ENCODE data around the gene MTRFR.

The MTRFR gene

DNA sequence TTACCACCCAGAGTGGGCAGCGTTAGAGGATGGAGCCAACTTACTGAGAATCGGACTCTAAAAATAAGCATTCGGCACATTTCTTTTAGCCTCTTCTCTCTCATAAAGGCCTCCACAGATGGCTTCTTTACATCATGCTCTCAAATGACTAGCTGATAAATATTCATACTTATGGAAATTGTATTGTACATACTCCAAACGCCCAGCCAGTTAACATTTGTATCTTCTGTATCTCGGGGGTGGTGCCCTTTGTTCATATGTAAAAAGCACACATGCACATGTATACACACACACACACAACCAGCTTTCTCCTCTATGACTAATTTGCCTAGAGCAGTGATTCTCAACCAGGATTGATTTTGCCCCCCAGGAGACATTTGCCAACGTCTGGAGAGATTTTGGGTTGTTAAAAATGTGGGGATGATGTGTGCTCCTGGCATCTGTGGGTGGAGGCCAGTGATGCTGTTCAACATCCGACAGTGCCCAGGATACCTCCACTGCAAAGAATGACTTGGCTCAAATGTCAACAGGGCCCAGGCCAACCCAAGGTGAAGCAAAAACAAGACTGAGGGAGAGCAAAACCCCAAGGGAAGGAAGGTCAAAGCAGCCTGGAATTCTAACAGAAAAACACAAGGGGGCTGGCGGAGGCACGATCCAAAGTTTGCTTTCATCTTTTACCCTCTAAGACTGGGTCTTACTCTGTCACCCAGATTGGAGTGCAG lies 53.6 kb downstream of the MTRFR start:
- Histone ChIP-seq H3K4me3 (ENCODE audit: low read length) (no peak overlapping the region), H3K79me2 (ENCODE audit: low read length) (no peaks in the 10 kb centered on the region), H3K27ac (ENCODE audit: low read length) (no peak overlapping the region), H3K27me3 (replicated peaks; ENCODE audit: insufficient read depth, low read length) (no peaks in the 10 kb centered on the region), H3K9me3 (replicated peaks; ENCODE audit: insufficient read depth, low read length) (no peaks in the 10 kb centered on the region), H4K20me1 (ENCODE audit: insufficient read depth, low read length) (no peaks in the 10 kb centered on the region), H3K9me2 (replicated peaks; ENCODE audit: insufficient read depth, low read length) (no peaks in the 10 kb centered on the region), H3K4me1 (ENCODE audit: low read length) (no peaks in the 10 kb centered on the region), H3K4me2 (ENCODE audit: low read depth, low read length) (no peak overlapping the region), H3F3A (ENCODE audit: insufficient read depth, low read length) (no peaks in the 10 kb centered on the region), H2AFZ (ENCODE audit: low read length) (no peak overlapping the region), H3K36me3 (replicated peaks; ENCODE audit: insufficient read depth, low read length) (no peaks in the 10 kb centered on the region), H3K9ac (ENCODE audit: low read length) (no peak overlapping the region)
- DNase-seq = no peak
- TF ChIP-seq EZH2 (optimal IDR thresholded peaks at IDR 0.05; ENCODE audit: low read depth, low read length) (no peak), EZH2phosphoT487 (IDR thresholded peaks at IDR 0.05; ENCODE audit: low read length) (no peak)
- TF ChIP-seq, protein P1, sequence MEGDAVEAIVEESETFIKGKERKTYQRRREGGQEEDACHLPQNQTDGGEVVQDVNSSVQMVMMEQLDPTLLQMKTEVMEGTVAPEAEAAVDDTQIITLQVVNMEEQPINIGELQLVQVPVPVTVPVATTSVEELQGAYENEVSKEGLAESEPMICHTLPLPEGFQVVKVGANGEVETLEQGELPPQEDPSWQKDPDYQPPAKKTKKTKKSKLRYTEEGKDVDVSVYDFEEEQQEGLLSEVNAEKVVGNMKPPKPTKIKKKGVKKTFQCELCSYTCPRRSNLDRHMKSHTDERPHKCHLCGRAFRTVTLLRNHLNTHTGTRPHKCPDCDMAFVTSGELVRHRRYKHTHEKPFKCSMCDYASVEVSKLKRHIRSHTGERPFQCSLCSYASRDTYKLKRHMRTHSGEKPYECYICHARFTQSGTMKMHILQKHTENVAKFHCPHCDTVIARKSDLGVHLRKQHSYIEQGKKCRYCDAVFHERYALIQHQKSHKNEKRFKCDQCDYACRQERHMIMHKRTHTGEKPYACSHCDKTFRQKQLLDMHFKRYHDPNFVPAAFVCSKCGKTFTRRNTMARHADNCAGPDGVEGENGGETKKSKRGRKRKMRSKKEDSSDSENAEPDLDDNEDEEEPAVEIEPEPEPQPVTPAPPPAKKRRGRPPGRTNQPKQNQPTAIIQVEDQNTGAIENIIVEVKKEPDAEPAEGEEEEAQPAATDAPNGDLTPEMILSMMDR (IDR thresholded peaks at IDR 0.05; ENCODE audit: low read length) = no peak

DNA sequence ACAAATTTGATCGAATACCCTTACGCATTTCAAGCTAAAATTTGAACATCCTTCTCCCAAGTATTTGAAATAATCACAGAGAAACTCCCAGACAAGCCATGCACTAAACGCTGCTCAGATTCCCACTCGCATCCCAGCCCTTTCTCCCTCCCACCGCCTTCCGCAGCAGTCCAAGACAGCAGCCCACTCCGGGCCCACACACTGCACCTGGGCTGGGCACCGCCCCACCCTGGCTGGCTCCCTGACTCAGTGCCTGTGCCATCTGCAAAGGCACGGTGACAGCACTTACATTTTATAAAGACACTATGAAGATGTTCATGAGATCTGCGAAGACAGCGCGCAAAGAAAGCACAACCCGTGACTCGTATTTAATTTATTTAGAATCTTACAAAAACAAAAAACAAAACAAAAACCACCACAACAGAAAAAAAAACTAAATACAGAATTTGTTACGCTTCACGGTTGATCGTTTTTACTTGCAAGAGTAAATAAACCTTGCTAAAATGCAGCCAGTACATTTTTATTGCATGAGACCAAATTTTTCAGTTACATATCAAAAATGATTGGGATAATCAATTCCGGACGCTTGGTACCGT lies 55.6 kb downstream of the MTRFR start:
- no peak overlapping the region for H2AFZ ChIP-seq (ENCODE audit: low read length)
- H3K27ac ChIP-seq (ENCODE audit: low read length) = no peak overlapping the region
- no peaks in the 10 kb centered on the region for H3K36me3 ChIP-seq (replicated peaks; ENCODE audit: insufficient read depth, low read length)
- TF ChIP-seq EZH2 (optimal IDR thresholded peaks at IDR 0.05; ENCODE audit: low read depth, low read length) (no peak), EZH2phosphoT487 (IDR thresholded peaks at IDR 0.05; ENCODE audit: low read length) (no peak)
- TF ChIP-seq, protein P1 (IDR thresholded peaks at IDR 0.05; ENCODE audit: low read length) = no peak
- no peaks in the 10 kb centered on the region for H4K20me1 ChIP-seq (ENCODE audit: insufficient read depth, low read length)
- no peak for DNase-seq
- H3K4me3 ChIP-seq (ENCODE audit: low read length) = no peak overlapping the region
- no peaks in the 10 kb centered on the region for H3K4me1 ChIP-seq (ENCODE audit: low read length)
- H3K9ac ChIP-seq (ENCODE audit: low read length) = no peak overlapping the region
- no peaks in the 10 kb centered on the region for H3K9me2 ChIP-seq (replicated peaks; ENCODE audit: insufficient read depth, low read length)
- no peaks in the 10 kb centered on the region for H3K27me3 ChIP-seq (replicated peaks; ENCODE audit: insufficient read depth, low read length)
- no peak overlapping the region for H3K4me2 ChIP-seq (ENCODE audit: low read depth, low read length)
- H3K79me2 ChIP-seq (ENCODE audit: low read length) = no peaks in the 10 kb centered on the region
- H3K9me3 ChIP-seq (replicated peaks; ENCODE audit: insufficient read depth, low read length) = no peaks in the 10 kb centered on the region
- no peaks in the 10 kb centered on the region for H3F3A ChIP-seq (ENCODE audit: insufficient read depth, low read length)

DNA sequence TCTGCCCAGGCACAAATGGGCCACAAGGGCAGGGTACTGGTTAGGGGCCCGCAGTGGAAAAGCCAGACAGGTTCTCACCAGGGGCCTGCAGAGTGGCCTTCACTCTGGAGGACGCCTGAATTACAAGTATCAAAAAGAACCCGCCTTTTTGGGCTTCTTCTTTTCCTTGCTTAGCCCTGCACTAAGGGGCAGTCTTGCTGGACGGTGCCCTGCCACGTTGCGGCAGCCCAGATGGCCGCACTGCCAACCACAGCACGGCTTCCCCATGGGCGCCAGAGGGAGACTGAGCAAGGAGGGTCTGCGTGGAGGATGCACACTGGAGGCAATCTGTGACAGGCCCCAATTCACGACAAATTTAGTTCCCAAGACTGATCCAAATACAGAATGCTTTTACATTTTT lies 56.7 kb downstream of the MTRFR start:
- Histone ChIP-seq H4K20me1 (ENCODE audit: insufficient read depth, low read length) (no peaks in the 10 kb centered on the region), H3K9ac (ENCODE audit: low read length) (no peak overlapping the region), H3K27ac (ENCODE audit: low read length) (no peak overlapping the region), H3K79me2 (ENCODE audit: low read length) (no peaks in the 10 kb centered on the region), H3K27me3 (replicated peaks; ENCODE audit: insufficient read depth, low read length) (no peaks in the 10 kb centered on the region), H3F3A (ENCODE audit: insufficient read depth, low read length) (no peaks in the 10 kb centered on the region), H2AFZ (ENCODE audit: low read length) (no peak overlapping the region), H3K4me1 (ENCODE audit: low read length) (no peaks in the 10 kb centered on the region), H3K4me2 (ENCODE audit: low read depth, low read length) (no peak overlapping the region), H3K36me3 (replicated peaks; ENCODE audit: insufficient read depth, low read length) (no peaks in the 10 kb centered on the region), H3K9me3 (replicated peaks; ENCODE audit: insufficient read depth, low read length) (no peaks in the 10 kb centered on the region), H3K4me3 (ENCODE audit: low read length) (no peak overlapping the region), H3K9me2 (replicated peaks; ENCODE audit: insufficient read depth, low read length) (no peaks in the 10 kb centered on the region)
- TF ChIP-seq, protein P1 (IDR thresholded peaks at IDR 0.05; ENCODE audit: low read length) = no peak
- TF ChIP-seq EZH2 (optimal IDR thresholded peaks at IDR 0.05; ENCODE audit: low read depth, low read length) (no peak), EZH2phosphoT487 (IDR thresholded peaks at IDR 0.05; ENCODE audit: low read length) (no peak)
- no peak for DNase-seq
